Chondrocyte (in vitro differentiated cells): ENCODE results near the gene PEX5L. TPM values are rescaled to one million over a fixed set of nuclear protein-coding genes. Genes with fewer than 3 reads are reported as not detected.

Experiments used
- DNase-seq: peaks from one replicate; pipeline ENCODE4 v3.0.0; 2021; ENCODE audit warnings: mixed read lengths, low spot score
- H3K27ac Mint-ChIP-seq: one replicate; pipeline ENCODE4 v1.8.0; 2021; ENCODE audit warnings: mild to moderate bottlenecking, moderate library complexity, mixed read lengths; ENCODE audit not compliant: unreplicated experiment
- H3K27me3 Mint-ChIP-seq: 2 replicates; pipeline ENCODE4 v1.8.0; 2021; ENCODE audit warnings: low read depth, mixed read lengths
- H3K36me3 Mint-ChIP-seq: 2 replicates; pipeline ENCODE4 v1.8.0; 2021; ENCODE audit warnings: low read depth, mixed read lengths
- H3K4me1 Mint-ChIP-seq: 2 replicates; pipeline ENCODE4 v1.8.0; 2021; ENCODE audit warnings: low read depth, mild to moderate bottlenecking, mixed read lengths
- H3K4me3 Mint-ChIP-seq: one replicate; pipeline ENCODE4 v1.8.0; 2021; ENCODE audit warnings: mild to moderate bottlenecking, moderate library complexity, mixed read lengths; ENCODE audit not compliant: unreplicated experiment
- H3K9me3 Mint-ChIP-seq: 2 replicates; pipeline ENCODE4 v1.8.0; 2021; ENCODE audit warnings: low read depth, mixed read lengths
- total RNA-seq: library from RNA; stranded (reverse); gene quantifications from 3 replicates; pipeline ENCODE4 v1.2.1, GENCODE V29; 2021
- TF ChIP-seq, protein P1 (sequence below): fragments of 200-600 bp; sonication (generic); IDR thresholded peaks from 2 replicates; pipeline ENCODE4 v1.5.0; 2021; ENCODE audit warnings: antibody characterized with exemption, mild to moderate bottlenecking, moderate library complexity

PEX5L gene
- total RNA-seq, 1 donor from 2014 or later: not detected

DNA sequence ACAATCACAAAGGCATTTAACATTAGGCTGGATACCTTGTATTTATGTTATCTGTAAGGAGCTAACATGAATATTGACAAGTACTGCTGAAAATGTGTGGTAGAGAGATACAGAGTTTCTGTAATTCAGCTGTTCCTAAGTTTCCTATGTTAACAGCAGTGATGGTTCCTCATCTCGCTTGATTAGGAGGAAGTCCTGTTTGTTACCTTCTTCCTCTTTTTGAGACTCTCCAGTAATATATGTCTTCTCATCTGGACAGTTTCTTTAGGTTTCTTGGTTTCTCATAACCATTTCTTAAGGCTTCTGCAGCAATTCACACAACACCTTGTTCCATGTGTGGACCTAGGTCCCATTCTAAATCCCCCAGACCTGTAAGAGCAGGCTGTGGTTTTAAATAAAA is 11.4 kb upstream of the PEX5L start:
- DNase-seq: no peak
- Mint-ChIP-seq H3K36me3 (no peaks in the 10 kb centered on the region), H3K4me3 (no peak overlapping the region), H3K9me3 (no peaks in the 10 kb centered on the region), H3K27ac (no peak overlapping the region), H3K4me1 (no peaks in the 10 kb centered on the region), H3K27me3 (peaks cover 13% of the 10 kb centered on the region)
- TF ChIP-seq, protein P1, sequence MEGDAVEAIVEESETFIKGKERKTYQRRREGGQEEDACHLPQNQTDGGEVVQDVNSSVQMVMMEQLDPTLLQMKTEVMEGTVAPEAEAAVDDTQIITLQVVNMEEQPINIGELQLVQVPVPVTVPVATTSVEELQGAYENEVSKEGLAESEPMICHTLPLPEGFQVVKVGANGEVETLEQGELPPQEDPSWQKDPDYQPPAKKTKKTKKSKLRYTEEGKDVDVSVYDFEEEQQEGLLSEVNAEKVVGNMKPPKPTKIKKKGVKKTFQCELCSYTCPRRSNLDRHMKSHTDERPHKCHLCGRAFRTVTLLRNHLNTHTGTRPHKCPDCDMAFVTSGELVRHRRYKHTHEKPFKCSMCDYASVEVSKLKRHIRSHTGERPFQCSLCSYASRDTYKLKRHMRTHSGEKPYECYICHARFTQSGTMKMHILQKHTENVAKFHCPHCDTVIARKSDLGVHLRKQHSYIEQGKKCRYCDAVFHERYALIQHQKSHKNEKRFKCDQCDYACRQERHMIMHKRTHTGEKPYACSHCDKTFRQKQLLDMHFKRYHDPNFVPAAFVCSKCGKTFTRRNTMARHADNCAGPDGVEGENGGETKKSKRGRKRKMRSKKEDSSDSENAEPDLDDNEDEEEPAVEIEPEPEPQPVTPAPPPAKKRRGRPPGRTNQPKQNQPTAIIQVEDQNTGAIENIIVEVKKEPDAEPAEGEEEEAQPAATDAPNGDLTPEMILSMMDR: no peak

DNA sequence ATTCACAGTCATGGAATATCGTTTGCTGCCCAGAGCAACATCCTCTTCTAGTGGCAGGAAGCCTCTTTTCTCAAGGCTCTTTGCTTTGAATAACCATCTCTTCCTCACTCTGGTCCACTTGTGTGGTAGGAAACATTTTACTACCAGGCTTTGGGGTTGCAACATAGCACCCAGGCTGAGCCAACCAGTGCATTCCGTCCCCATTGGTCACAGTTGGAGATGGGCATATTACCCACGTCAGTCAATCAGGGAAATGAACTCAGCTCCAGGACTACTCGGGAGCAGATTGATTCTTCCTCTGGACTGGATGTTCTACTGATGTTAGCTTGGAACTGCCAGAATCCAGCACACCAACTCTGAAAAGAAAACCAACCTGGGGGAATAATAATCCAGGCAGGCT is 4.2 kb upstream of the PEX5L start:
- Mint-ChIP-seq H3K4me1 (peaks cover 11% of the 10 kb centered on the region), H3K36me3 (no peaks in the 10 kb centered on the region), H3K27me3 (peaks cover 37% of the 10 kb centered on the region), H3K4me3 (no peak overlapping the region), H3K27ac (no peak overlapping the region), H3K9me3 (peaks cover 3% of the 10 kb centered on the region)
- no peak for DNase-seq
- TF ChIP-seq, protein P1: no peak

DNA sequence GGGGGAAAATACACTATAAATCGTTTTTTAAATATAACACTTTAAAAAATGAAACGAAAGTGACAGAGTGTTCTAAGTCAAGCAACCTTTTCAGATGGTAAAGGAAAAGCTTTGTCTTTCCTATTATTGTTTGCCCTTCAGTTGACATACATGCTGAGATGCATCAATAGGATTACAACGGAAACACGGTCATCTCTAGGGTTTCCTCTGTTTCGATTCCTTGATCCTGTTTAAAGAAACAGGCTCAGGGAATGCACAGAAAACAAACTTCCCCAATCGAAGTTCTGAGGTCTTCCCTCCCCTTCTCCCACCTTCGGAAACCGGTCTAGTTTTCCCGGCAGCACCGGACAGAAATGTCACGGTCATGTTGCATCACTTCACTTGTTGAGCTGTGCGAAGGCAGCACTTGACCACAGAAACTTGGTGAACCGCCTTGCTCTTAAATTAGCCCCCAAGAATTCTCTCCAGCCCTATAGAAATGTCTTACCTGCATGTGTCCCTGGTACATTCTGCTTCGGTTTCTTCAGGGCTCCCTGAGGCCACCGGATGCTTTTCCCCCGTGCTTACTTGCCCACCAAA is 556 bp downstream of the PEX5L start:
- H3K36me3 Mint-ChIP-seq: no peaks in the 10 kb centered on the region
- TF ChIP-seq, protein P1: no peak
- peaks cover 45% of the 10 kb centered on the region for H3K27me3 Mint-ChIP-seq
- H3K9me3 Mint-ChIP-seq: no peaks in the 10 kb centered on the region
- DNase-seq: no peak
- peak overlapping the region; percentile 50 for H3K4me3 Mint-ChIP-seq
- no peak overlapping the region for H3K27ac Mint-ChIP-seq
- H3K4me1 Mint-ChIP-seq: peaks cover 11% of the 10 kb centered on the region

DNA sequence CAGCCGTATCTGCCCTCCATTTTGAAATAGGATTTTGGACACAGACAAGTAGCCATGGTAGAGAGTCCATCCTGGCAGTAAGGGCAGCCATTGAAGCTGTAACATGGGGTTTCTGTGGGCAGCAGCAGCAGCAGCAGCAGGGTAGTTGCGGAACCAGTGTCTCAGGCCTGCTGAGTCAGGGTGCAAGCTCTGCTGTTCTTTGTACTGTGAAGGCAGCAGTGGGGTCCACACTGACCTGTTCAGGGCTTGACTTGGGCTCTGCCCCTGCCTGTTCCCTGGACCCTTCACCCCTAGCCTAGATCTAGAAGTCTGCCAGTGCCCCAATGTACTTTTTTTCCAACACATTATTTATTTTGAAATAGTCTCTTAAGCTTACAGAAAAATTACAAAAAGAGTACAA is 9.7 kb downstream of the PEX5L start:
- TF ChIP-seq, protein P1: no peak
- H3K36me3 Mint-ChIP-seq: no peaks in the 10 kb centered on the region

DNA sequence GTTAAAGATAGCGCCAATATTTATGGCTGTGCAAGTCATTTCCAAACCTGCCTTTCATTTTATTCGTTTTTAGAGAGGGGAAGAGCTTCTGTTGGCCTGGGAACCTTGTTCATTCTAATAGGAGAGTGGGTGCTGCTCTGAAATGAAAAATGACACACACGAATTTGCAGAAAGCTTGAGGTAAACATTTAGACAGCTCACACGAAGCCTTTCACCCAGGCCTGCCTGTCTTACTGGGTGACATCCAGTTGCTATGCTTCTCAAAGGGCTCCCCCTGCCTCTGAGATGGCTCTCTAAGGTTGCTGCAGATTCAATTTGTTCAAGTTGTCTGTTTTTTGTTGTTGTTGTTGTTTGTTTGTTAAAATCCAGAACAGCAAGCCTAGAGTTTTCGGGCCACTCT is 18.2 kb downstream of the PEX5L start:
- Mint-ChIP-seq H3K4me1 (no peaks in the 10 kb centered on the region), H3K27me3 (peaks cover 13% of the 10 kb centered on the region), H3K9me3 (no peaks in the 10 kb centered on the region), H3K36me3 (no peaks in the 10 kb centered on the region), H3K4me3 (no peak overlapping the region), H3K27ac (no peak overlapping the region)
- TF ChIP-seq, protein P1: no peak
- no peak for DNase-seq

More for the DNA sequence above, 9.7 kb downstream of the PEX5L start:
- no peak overlapping the region for H3K4me3 Mint-ChIP-seq
- no peaks in the 10 kb centered on the region for H3K9me3 Mint-ChIP-seq
- DNase-seq: no peak
- no peaks in the 10 kb centered on the region for H3K4me1 Mint-ChIP-seq
- no peak overlapping the region for H3K27ac Mint-ChIP-seq
- H3K27me3 Mint-ChIP-seq: peaks cover 7% of the 10 kb centered on the region
